H9 (cell line): Measurements from ENCODE around the gene PKP1. TPM values are rescaled to one million over a fixed set of nuclear protein-coding genes. Genes with fewer than 3 reads are reported as not detected.

ENCODE experiments used
- DNase-seq: peaks from one replicate; pipeline ENCODE4 v3.0.0-alpha.2; 2017
- H2AFZ ChIP-seq: one replicate; pipeline ENCODE4 v1.6.1; 2013; ENCODE audit warnings: mild to moderate bottlenecking, low read length, control low read depth, moderate library complexity
- H2AK5ac ChIP-seq: 2 replicates; pipeline ENCODE4 v1.6.1; 2013; ENCODE audit warnings: low read length, control low read depth, mixed read lengths; ENCODE audit not compliant: insufficient read length
- H2BK120ac ChIP-seq: one replicate; pipeline ENCODE4 v1.6.1; 2013; ENCODE audit warnings: low read depth, mild to moderate bottlenecking, low read length, control low read depth, inconsistent platforms; ENCODE audit not compliant: poor library complexity, severe bottlenecking
- H2BK12ac ChIP-seq: 2 replicates; pipeline ENCODE4 v1.6.1; 2013; ENCODE audit warnings: low read length, control low read depth, mixed read lengths, low read depth; ENCODE audit not compliant: insufficient read length
- H2BK15ac ChIP-seq: 2 replicates; pipeline ENCODE4 v1.6.1; 2013; ENCODE audit warnings: low read depth, low read length, control low read depth
- H2BK20ac ChIP-seq: one replicate; pipeline ENCODE4 v1.6.1; 2013; ENCODE audit warnings: low read depth, mild to moderate bottlenecking, low read length, control low read depth, inconsistent platforms; ENCODE audit not compliant: poor library complexity, severe bottlenecking
- H2BK5ac ChIP-seq: 2 replicates; pipeline ENCODE4 v1.6.1; 2013; ENCODE audit warnings: low read length, control low read depth, mixed read lengths; ENCODE audit not compliant: insufficient read length
- H3K14ac ChIP-seq: 2 replicates; pipeline ENCODE4 v1.6.1; 2013; ENCODE audit warnings: low read length, control low read depth; ENCODE audit not compliant: insufficient read depth
- H3K18ac ChIP-seq: 2 replicates; pipeline ENCODE4 v1.6.1; 2013; ENCODE audit warnings: low read depth, mild to moderate bottlenecking, mixed read lengths, low read length, control low read depth; ENCODE audit not compliant: insufficient read length
- H3K23ac ChIP-seq: 2 replicates; pipeline ENCODE4 v1.6.1; 2013; ENCODE audit warnings: low read length, control low read depth, mixed read lengths, low read depth; ENCODE audit not compliant: insufficient read length
- H3K23me2 ChIP-seq: 2 replicates; pipeline ENCODE4 v1.6.1; 2013; ENCODE audit warnings: low read depth, mild to moderate bottlenecking, mixed read lengths, low read length, control low read depth; ENCODE audit not compliant: insufficient read length, poor library complexity, severe bottlenecking
- H3K27ac ChIP-seq: 2 replicates; pipeline ENCODE4 v1.5.1; 2013; ENCODE audit warnings: low read length, control low read depth, mixed read lengths, low read depth; ENCODE audit not compliant: insufficient read length
- H3K27me3 ChIP-seq: 2 replicates; pipeline ENCODE4 v1.6.1; 2013; ENCODE audit warnings: low read length, control low read depth, inconsistent platforms; ENCODE audit not compliant: insufficient read depth
- H3K4ac ChIP-seq: 2 replicates; pipeline ENCODE4 v1.6.1; 2013; ENCODE audit warnings: low read depth, mild to moderate bottlenecking, control low read depth, inconsistent platforms, low read length, moderate library complexity
- H3K4me1 ChIP-seq: 2 replicates; pipeline ENCODE4 v1.6.1; 2013; ENCODE audit warnings: low read length, control low read depth, inconsistent platforms; ENCODE audit not compliant: insufficient read depth
- H3K4me2 ChIP-seq: 2 replicates; pipeline ENCODE4 v1.6.1; 2013; ENCODE audit warnings: low read length, control low read depth, mixed read lengths; ENCODE audit not compliant: insufficient read length, insufficient read depth
- H3K56ac ChIP-seq: 2 replicates; pipeline ENCODE4 v1.6.1; 2013; ENCODE audit warnings: low read depth, mild to moderate bottlenecking, mixed read lengths, low read length, control low read depth; ENCODE audit not compliant: insufficient read length
- H3K79me1 ChIP-seq: 2 replicates; pipeline ENCODE4 v1.6.1; 2013; ENCODE audit warnings: low read depth, mild to moderate bottlenecking, moderate library complexity, low read length, control low read depth, inconsistent platforms; ENCODE audit not compliant: insufficient read depth, poor library complexity, severe bottlenecking
- H3K79me2 ChIP-seq: 2 replicates; pipeline ENCODE4 v1.6.1; 2013; ENCODE audit warnings: low read length, control low read depth, inconsistent platforms; ENCODE audit not compliant: insufficient read depth
- H3K9ac ChIP-seq: 2 replicates; pipeline ENCODE4 v1.6.1; 2013; ENCODE audit warnings: low read length, control low read depth, mixed read lengths; ENCODE audit not compliant: insufficient read length; ENCODE audit errors: extremely low read depth
- H3K9me3 ChIP-seq: one replicate; pipeline ENCODE4 v1.6.1; 2013; ENCODE audit warnings: low read depth, low read length, inconsistent platforms; ENCODE audit not compliant: control insufficient read depth
- H3T11ph ChIP-seq: one replicate; pipeline ENCODE4 v1.6.1; 2013; ENCODE audit warnings: mild to moderate bottlenecking, low read length, control low read depth, inconsistent platforms
- H4K20me1 ChIP-seq: one replicate; pipeline ENCODE4 v1.6.1; 2013; ENCODE audit not compliant: control insufficient read depth, insufficient read length, insufficient read depth
- H4K5ac ChIP-seq: 2 replicates; pipeline ENCODE4 v1.6.1; 2013; ENCODE audit warnings: low read depth, mild to moderate bottlenecking, mixed read lengths, low read length, control low read depth; ENCODE audit not compliant: insufficient read length
- H4K8ac ChIP-seq: replicated peaks from 2 replicates; pipeline ENCODE4 v1.6.1; 2013; ENCODE audit warnings: low read length, control low read depth, mixed read lengths, low read depth; ENCODE audit not compliant: insufficient read length
- H4K91ac ChIP-seq: 2 replicates; pipeline ENCODE4 v1.6.1; 2013; ENCODE audit warnings: low read depth, mild to moderate bottlenecking, moderate library complexity, mixed read lengths, low read length, control low read depth; ENCODE audit not compliant: insufficient read length
- H3K27ac Mint-ChIP-seq, 3 experiments: 2 replicates in 2 of 3; 3 replicates in 1 of 3; pipeline ENCODE4 v1.8.0; 2020 to 2021; ENCODE audit warnings: mixed read lengths in 3 of 3, mild to moderate bottlenecking in 1 of 3, moderate library complexity in 1 of 3
- H3K27me3 Mint-ChIP-seq: 2 replicates; pipeline ENCODE4 v1.8.0; 2021; ENCODE audit warnings: low read depth, mild to moderate bottlenecking, moderate library complexity, mixed read lengths
- H3K36me3 Mint-ChIP-seq, 3 experiments: 2 replicates in 2 of 3; 3 replicates in 1 of 3; pipeline ENCODE4 v1.8.0; 2020 to 2021; ENCODE audit warnings: low read depth in 3 of 3, mixed read lengths in 3 of 3; ENCODE audit not compliant: insufficient read depth in 1 of 3
- H3K4me1 Mint-ChIP-seq, 2 experiments: 2 replicates each; pipeline ENCODE4 v1.8.0; 2020; ENCODE audit warnings: mixed read lengths in 2 of 2
- H3K4me3 Mint-ChIP-seq, 2 experiments: 2 replicates in 1 of 2; 3 replicates in 1 of 2; pipeline ENCODE4 v1.8.0; 2020 to 2021; ENCODE audit warnings: mild to moderate bottlenecking in 2 of 2, mixed read lengths in 2 of 2, moderate library complexity in 1 of 2
- H3K9me3 Mint-ChIP-seq, 2 experiments: 2 replicates in 1 of 2; 3 replicates in 1 of 2; pipeline ENCODE4 v1.8.0; 2020; ENCODE audit warnings: mild to moderate bottlenecking in 2 of 2, mixed read lengths in 2 of 2, moderate library complexity in 1 of 2
- WGBS: extraction: QIAGEN DNeasy Blood & Tissue Kit; methylation state at CpG from one replicate; pipeline ENCODE4 v1.1.7; 2013; ENCODE audit warnings: missing lambda C conversion rate, low lambda C conversion rate, mixed read lengths; ENCODE audit not compliant: insufficient read length; ENCODE audit errors: extremely low coverage; 5-methylcytosine and 5-hydroxymethylcytosine counted together
- total RNA-seq: library from RNA; stranded (reverse); gene quantifications from 2 replicates; pipeline ENCODE4 v1.2.1, GENCODE V29; 2021
- TF ChIP-seq, protein P1 (sequence below): fragments of 200-600 bp; sonication (generic); conservative IDR thresholded peaks from 3 replicates; pipeline ENCODE4 v1.8.0; 2021; ENCODE audit warnings: antibody characterized with exemption, mild to moderate bottlenecking

PKP1 gene
- total RNA-seq, 1 experiment from 2014 or later = 0.09 TPM

DNA sequence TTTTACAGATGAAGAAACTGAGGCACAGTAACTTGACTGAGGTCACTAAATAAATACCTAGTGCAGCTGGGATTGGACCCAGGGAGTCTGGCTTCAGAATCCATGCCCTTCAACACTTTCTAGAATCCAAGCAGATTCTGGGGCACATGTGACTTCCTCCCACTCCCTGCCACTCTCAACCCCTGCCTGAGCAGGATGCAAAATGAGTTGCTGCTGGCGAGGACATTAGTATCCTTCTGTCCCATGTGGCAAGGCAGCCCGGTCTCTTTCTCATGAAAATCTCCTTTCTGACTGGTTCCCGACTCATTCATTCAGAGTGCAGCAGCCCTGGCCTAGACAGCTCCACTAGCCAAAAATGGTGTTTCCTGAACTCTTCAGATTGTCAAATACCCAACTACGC, 65.8 kb downstream of the PKP1 start:
- H3T11ph ChIP-seq = no peak overlapping the region
- H4K5ac ChIP-seq = no peak overlapping the region
- no peak overlapping the region for H3K27ac ChIP-seq
- H3K4me1 ChIP-seq = peaks cover 8% of the 10 kb centered on the region; the same call in 1 of the 2 replicates
- H4K8ac ChIP-seq = no peak overlapping the region
- H3K4me2 ChIP-seq = no peak overlapping the region
- no peak overlapping the region for H3K14ac ChIP-seq
- H3K23me2 ChIP-seq = no peaks in the 10 kb centered on the region
- no peak overlapping the region for H2BK12ac ChIP-seq
- no CpG with 5 or more reads among the region's 4 CpGs for WGBS
- Mint-ChIP-seq H3K9me3 (no peaks in the 10 kb centered on the region), H3K4me3 (no peak overlapping the region; a peak in 1 of 5 replicates), H3K4me1 (peaks cover 43 to 45% of the 10 kb centered on the region in 2 experiments), H3K27me3 (peaks cover 1% of the 10 kb centered on the region; the same call in 1 of the 2 replicates), H3K27ac (no peak overlapping the region), H3K36me3 (no peaks in the 10 kb centered on the region)
- no peak overlapping the region for H3K23ac ChIP-seq
- no peak for DNase-seq
- H3K9me3 ChIP-seq = no peaks in the 10 kb centered on the region
- no peak overlapping the region for H2BK20ac ChIP-seq
- no peak overlapping the region for H2BK120ac ChIP-seq
- no peak overlapping the region for H2AK5ac ChIP-seq
- H3K18ac ChIP-seq = no peak overlapping the region
- H4K91ac ChIP-seq = no peak overlapping the region
- no peak overlapping the region for H2BK5ac ChIP-seq
- no peaks in the 10 kb centered on the region for H4K20me1 ChIP-seq
- H3K79me2 ChIP-seq = no peaks in the 10 kb centered on the region
- no peak overlapping the region for H2AFZ ChIP-seq
- H3K56ac ChIP-seq = no peak overlapping the region
- TF ChIP-seq, protein P1, sequence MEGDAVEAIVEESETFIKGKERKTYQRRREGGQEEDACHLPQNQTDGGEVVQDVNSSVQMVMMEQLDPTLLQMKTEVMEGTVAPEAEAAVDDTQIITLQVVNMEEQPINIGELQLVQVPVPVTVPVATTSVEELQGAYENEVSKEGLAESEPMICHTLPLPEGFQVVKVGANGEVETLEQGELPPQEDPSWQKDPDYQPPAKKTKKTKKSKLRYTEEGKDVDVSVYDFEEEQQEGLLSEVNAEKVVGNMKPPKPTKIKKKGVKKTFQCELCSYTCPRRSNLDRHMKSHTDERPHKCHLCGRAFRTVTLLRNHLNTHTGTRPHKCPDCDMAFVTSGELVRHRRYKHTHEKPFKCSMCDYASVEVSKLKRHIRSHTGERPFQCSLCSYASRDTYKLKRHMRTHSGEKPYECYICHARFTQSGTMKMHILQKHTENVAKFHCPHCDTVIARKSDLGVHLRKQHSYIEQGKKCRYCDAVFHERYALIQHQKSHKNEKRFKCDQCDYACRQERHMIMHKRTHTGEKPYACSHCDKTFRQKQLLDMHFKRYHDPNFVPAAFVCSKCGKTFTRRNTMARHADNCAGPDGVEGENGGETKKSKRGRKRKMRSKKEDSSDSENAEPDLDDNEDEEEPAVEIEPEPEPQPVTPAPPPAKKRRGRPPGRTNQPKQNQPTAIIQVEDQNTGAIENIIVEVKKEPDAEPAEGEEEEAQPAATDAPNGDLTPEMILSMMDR = no peak
- H3K79me1 ChIP-seq = no peaks in the 10 kb centered on the region
- no peak overlapping the region for H3K4ac ChIP-seq
- no peak overlapping the region for H3K9ac ChIP-seq
- no peak overlapping the region for H2BK15ac ChIP-seq
- H3K27me3 ChIP-seq = no peaks in the 10 kb centered on the region
